C4-2B (cell line): ENCODE results near the gene PET100.

Source experiments
- CTCF ChIP-seq: fragments of 450-650 bp; conservative IDR thresholded peaks from 2 replicates; pipeline ENCODE4 v1.5.1; 2017; ENCODE audit warnings: mild to moderate bottlenecking
- ZFX ChIP-seq: fragments of 450-650 bp; IDR thresholded peaks from 2 replicates; pipeline ENCODE4 v1.6.1; 2017

GRCh38 chr19:7589822-7590221, 39.8 kb upstream of the PET100 start:
- TF ChIP-seq CTCF = no peak
- no peak for TF ChIP-seq ZFX
